Amniotic epithelial cell (primary cell): ENCODE measurements around the gene PIK3R2.

Experiments used
- DNase-seq: peaks from one replicate; pipeline ENCODE4 v3.0.0-alpha.2; 2010; ENCODE audit warnings: low read depth

Gene PIK3R2

GRCh38 chr19:18173054-18173571 lies 20.1 kb downstream of the PIK3R2 start:
- DNase-seq = no peak

- no peak for DNase-seq
Measured at GRCh38 chr19:18173572-18174288, 20.8 kb downstream of the PIK3R2 start, which contains the start of gene IFI30. Gene IFI30, plus strand, starts transcription at chr19:18173813. Its CDS starts 29 bp downstream, at chr19:18173842.

GRCh38 chr19:18174983-18175382 lies 22.0 kb downstream of the PIK3R2 start:
- DNase-seq = no peak

DNA sequence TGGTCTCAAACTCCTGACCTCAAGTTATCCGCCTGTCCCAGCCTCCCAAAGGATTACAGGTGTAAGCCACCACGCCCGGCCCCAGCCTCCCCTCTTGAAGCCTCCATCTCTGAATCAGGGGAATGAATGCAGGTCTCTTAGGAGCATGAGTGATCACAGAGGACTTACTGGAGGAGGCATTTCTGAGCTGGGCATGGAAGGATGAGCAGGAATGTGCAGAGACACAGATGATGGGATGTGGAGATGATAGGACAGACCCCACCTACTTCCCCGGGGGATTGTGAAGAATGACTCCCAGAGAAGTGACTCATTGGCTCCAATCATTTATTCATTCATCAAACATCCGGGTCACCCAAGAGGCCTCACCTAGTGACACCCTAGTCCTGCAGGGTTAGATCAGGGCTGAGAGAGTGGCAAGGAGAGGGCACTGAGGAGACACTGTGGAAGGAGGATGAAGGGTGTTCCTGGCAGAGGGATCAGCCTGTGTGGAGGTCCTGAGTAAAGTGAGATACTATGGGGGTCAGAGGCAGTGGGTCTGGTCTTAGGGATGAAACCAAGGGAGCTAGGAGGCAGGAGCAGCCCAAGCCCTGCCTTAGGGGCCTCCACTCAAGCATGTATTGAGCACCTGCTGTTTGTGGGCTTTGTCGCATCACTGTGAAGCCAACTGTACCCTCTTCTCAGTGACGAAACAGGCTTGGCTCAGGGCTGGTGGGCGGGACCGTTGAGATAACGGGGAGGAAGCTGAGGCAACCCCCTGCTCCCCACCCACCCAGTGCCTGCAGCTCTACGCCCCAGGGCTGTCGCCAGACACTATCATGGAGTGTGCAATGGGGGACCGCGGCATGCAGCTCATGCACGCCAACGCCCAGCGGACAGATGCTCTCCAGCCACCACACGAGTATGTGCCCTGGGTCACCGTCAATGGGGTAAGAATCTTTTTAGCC lies 23.7 kb downstream of the PIK3R2 start:
- no peak for DNase-seq

GRCh38 chr19:18179957-18180356 lies 27.0 kb downstream of the PIK3R2 start:
- DNase-seq = no peak

- no peak for DNase-seq
Measured at GRCh38 chr19:18183529-18183928, 30.6 kb downstream of the PIK3R2 start.

- DNase-seq = no peak
Measured at GRCh38 chr19:18185538-18185937, 32.6 kb downstream of the PIK3R2 start.

- no peak for DNase-seq
Measured at GRCh38 chr19:18190278-18190677, 37.3 kb downstream of the PIK3R2 start.

DNA sequence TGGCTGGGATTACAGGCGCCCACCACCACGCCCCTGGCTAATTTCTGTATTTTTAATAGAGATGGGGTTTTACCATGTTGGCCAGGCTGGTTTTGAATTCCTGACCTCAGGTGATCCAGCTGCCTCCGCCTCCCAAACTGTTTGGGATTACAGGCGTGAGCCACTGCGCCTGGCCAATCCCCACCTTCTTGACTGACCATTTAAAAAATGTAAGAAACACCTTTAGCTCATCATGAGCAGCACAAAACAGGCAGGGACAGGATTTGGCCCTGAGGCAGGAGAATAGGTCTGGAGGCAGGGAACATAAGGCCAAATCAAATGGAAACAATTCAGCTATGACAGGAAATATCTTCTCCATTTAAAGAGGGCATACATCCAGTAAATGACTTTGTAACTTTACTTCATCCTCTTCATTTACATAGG lies 38.7 kb downstream of the PIK3R2 start:
- DNase-seq = no peak

GRCh38 chr19:18192673-18193387 lies 39.9 kb downstream of the PIK3R2 start, which contains the start of gene MPV17L2:
Gene MPV17L2, plus strand, starts transcription at chr19:18193218. Its CDS starts 64 bp downstream, at chr19:18193282.
- peak; percentile 100 for DNase-seq

- no peak for DNase-seq
Measured at GRCh38 chr19:18193388-18194180, 40.6 kb downstream of the PIK3R2 start.

GRCh38 chr19:18194181-18194530 lies 41.2 kb downstream of the PIK3R2 start:
- no peak for DNase-seq

DNA sequence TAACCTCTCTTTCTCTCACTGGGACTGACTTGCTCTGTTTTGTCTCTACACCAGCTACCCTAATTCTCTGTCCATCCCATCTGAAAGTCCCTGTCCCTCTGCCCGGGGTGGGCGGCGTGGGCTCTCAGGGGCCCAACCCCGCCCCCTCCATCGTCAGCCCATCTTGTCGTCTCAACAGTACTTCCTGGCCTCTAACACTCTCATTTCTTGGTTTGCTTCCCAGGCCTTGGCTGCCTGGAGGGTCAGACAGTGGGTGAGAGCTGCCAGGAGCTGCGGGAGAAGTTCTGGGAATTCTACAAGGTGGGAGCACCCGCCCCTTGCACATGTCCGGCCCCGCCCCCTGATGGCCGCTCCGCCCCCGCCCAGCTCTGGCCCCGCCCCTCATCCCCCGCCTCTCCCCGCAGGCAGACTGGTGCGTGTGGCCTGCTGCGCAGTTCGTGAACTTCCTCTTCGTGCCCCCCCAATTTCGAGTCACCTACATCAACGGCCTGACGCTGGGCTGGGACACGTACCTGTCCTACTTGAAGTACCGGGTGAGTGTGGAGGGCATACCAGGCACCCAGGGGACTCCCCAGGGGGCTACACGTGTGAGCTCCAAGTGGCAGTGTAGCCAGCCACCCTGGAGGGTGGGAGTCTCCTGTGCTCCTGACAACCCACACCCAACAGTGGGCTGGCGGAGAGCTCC lies 41.7 kb downstream of the PIK3R2 start:
- peak; percentile 37 for DNase-seq

DNA sequence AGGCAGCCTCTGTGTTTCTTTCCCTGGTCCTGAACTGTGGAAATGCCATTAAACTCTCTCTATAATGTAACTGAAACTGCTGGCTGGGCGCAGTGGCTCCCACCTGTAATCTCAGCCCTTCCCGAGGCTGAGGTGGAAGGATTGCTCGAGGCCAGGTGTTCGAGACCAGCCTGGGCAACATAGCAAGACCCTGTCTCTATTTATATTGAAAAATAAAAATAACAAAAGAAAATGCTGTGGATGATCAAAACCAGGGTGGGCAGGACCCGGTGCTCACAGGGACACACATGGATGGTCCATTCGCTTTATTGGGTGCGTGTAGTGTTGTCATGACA lies 43.5 kb downstream of the PIK3R2 start:
- DNase-seq = no peak

- DNase-seq = no peak
Measured at GRCh38 chr19:18197306-18197705, 44.3 kb downstream of the PIK3R2 start.

DNA sequence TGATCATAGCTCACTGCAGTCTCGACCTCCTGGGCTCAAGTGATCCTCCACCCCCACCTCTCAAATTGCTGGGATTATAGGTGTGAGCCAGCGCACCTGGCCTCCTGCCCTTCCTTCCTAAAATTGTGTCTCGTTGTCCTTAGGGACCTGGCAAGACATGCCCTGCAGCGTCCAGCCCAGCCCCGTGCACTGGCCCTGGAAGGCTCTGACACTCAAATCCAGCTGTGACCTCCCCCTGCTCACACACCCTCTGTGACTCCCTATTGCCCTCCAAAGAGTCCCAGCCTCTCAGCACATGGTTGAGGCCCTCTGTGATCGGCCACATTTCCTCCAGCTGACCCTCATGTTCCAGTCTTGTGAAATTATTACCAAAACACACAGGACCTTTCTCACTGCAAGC lies 45.0 kb downstream of the PIK3R2 start:
- no peak for DNase-seq

DNA sequence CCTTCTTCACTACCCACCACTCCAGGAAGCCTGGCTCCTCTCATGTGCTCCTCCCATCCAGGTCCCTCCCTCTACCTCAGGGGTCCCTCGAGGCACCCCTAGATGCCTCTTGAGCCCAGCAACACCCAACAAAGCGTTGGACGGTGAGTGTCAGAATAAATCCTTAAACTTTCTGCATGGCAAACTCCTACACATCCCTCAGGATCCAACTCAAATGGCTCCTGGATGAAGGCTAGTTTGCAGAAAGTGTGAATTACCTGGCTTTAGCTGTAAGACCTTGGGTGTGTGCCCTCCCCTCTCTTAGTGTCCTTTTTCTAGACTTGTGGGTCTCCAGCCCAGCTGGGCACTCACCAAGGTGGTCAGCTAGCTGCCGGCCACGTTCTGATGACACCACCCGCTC lies 45.4 kb downstream of the PIK3R2 start:
- DNase-seq = no peak

DNA sequence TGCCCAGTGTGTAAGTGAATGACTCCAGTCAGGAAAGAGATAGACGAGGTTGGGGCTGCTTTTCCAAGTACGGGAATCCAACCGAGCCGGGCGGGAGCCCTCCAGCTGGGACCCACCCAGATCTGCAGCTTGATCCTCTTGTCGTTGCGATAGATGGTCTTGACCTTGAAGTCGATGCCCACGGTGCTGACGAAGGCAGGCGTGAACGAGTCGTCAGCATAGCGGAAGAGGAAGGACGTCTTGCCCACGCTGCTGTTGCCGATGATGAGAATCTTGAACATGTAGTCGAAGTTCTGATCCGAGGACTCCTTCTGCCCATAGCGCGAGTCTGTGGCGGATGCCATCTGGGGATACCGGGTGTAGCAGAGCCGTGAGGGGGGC lies 49.4 kb downstream of the PIK3R2 start:
- no peak for DNase-seq

GRCh38 chr19:18202778-18203407 lies 49.9 kb downstream of the PIK3R2 start:
- no peak for DNase-seq

- DNase-seq = no peak
Measured at GRCh38 chr19:18203408-18203862, 50.5 kb downstream of the PIK3R2 start.
